Activated CD8-positive, alpha-beta memory T cell treated with anti-CD3 and anti-CD28 coated beads for 36 hours (primary cell): ENCODE measurements around the gene PCDHGA12. TPM values are rescaled to one million over a fixed set of nuclear protein-coding genes. Genes with fewer than 3 reads are reported as not detected.
"Not testable (repeated sequence)": the region's sequence is repeated elsewhere in the genome, so short reads cannot be mapped to it uniquely, and the experiment has no call there.

Source experiments
- CTCF ChIA-PET: fragments of 350-600 bp; sonication (Branson Sonifier 250); formaldehyde crosslinking; loops from one replicate; lab custom pipeline; 2021; ENCODE audit warnings: antibody characterized with exemption; lab: Charles Lee
- POLR2A ChIA-PET: fragments of 350-600 bp; sonication (Branson Sonifier 250); formaldehyde crosslinking; loops from one replicate; lab custom pipeline; 2021; ENCODE audit warnings: antibody characterized with exemption; lab: Charles Lee
- total RNA-seq, 2 experiments: library from RNA; stranded (reverse); gene quantifications; one replicate each; pipeline ENCODE4 v1.2.3, GENCODE V29; 2021

The PCDHGA12 gene
- under 1 TPM; 0.08 to 0.10 TPM for total RNA-seq

- ChIA-PET CTCF (interaction anchor here (1.2 to 2.1 kb wide), 6 partner anchors 9 to 304 kb away, joined by 3 to 7 read pairs (median 4); partner anchors contain the start of genes PCDHGA10, PCDHGA11 and PCDHGB4), POLR2A (interaction anchor here (0.6 kb wide), 2 partner anchors 9 to 133 kb away, joined by 3 read pairs; no protein-coding TSS in a partner anchor)
Measured at GRCh38 chr5:141430332-141431113, at the start of gene PCDHGA12. PCDHGA12 (plus strand) TSS chr5:141430507; CDS start chr5:141430760, 253 bp downstream.

- POLR2A ChIA-PET, result no interaction called here
- CTCF ChIA-PET, result no interaction called here
Measured at GRCh38 chr5:141382469-141383294, 47.6 kb upstream of the PCDHGA12 start, which contains the start of gene PCDHGA7. PCDHGA7 (plus strand) TSS chr5:141382742; CDS start chr5:141382900, 158 bp downstream.

- ChIA-PET CTCF (no interaction called here), POLR2A (no interaction called here)
Measured at GRCh38 chr5:141383345-141383744, 47.0 kb upstream of the PCDHGA12 start.

- CTCF ChIA-PET, result no interaction called here
- POLR2A ChIA-PET, result no interaction called here
Measured at GRCh38 chr5:141384471-141385267, 45.6 kb upstream of the PCDHGA12 start.

GRCh38 chr5:141387557-141388311, 42.6 kb upstream of the PCDHGA12 start, which contains the start of gene PCDHGB4:
PCDHGB4 (plus strand) TSS chr5:141387698; CDS start chr5:141387885, 187 bp downstream.
- CTCF ChIA-PET, result interaction anchor here (1.0 kb wide), 1 partner anchor 43 kb away, joined by 4 read pairs; the partner anchor contains the start of gene PCDHGA12

GRCh38 chr5:141388661-141389060, 41.6 kb upstream of the PCDHGA12 start:
- ChIA-PET CTCF (no interaction called here), POLR2A (no interaction called here)

More at GRCh38 chr5:141387557-141388311, 42.6 kb upstream of the PCDHGA12 start, which contains the start of gene PCDHGB4:
- POLR2A ChIA-PET, result not testable (repeated sequence)

GRCh38 chr5:141389153-141390042, 40.9 kb upstream of the PCDHGA12 start:
- ChIA-PET CTCF (interaction anchor here (1.1 kb wide), 1 partner anchor 132 kb away, joined by 3 read pairs; no protein-coding TSS in a partner anchor), POLR2A (no interaction called here)

GRCh38 chr5:141392429-141393198, 37.7 kb upstream of the PCDHGA12 start, which contains the start of gene PCDHGA8:
PCDHGA8 (plus strand) TSS chr5:141392633; CDS start chr5:141392814, 181 bp downstream.
- ChIA-PET POLR2A (no interaction called here), CTCF (no interaction called here)

- POLR2A ChIA-PET, result no interaction called here
- CTCF ChIA-PET, result no interaction called here
Measured at GRCh38 chr5:141393267-141393666, 37.0 kb upstream of the PCDHGA12 start.

GRCh38 chr5:141394401-141395187, 35.7 kb upstream of the PCDHGA12 start:
- CTCF ChIA-PET, POLR2A ChIA-PET: not testable (repeated sequence)

- CTCF ChIA-PET, result interaction anchor here (0.6 to 1.3 kb wide), 3 partner anchors 37 to 126 kb away, joined by 3 to 4 read pairs (median 3); no protein-coding TSS in a partner anchor
- POLR2A ChIA-PET, result not testable (repeated sequence)
Measured at GRCh38 chr5:141397756-141398551, 32.4 kb upstream of the PCDHGA12 start, which contains the start of gene PCDHGB5. PCDHGB5 (plus strand) TSS chr5:141397947; CDS start chr5:141398128, 181 bp downstream.

GRCh38 chr5:141398608-141399007, 31.7 kb upstream of the PCDHGA12 start:
- POLR2A ChIA-PET, result no interaction called here

GRCh38 chr5:141399555-141400258, 30.6 kb upstream of the PCDHGA12 start:
- POLR2A ChIA-PET, result no interaction called here
- CTCF ChIA-PET, result no interaction called here

More at GRCh38 chr5:141398608-141399007, 31.7 kb upstream of the PCDHGA12 start:
- CTCF ChIA-PET, result no interaction called here
